Activated CD4-positive, alpha-beta T cell treated with anti-CD3 and anti-CD28 coated beads, Interleukin-2, amount 50 U/mL, for 24 hours (primary cell): ENCODE results near the gene PDE4B.
"Not testable (repeated sequence)": the region's sequence is repeated elsewhere in the genome, so short reads cannot be mapped to it uniquely, and the experiment has no call there.

ENCODE experiments used
- DNase-seq, 2 donors: peaks; one replicate each; pipeline ENCODE4 v3.0.0-alpha.2; 2020; ENCODE audit warnings: low read depth in 1 of 2, low spot score in 1 of 2

Gene PDE4B

DNA sequence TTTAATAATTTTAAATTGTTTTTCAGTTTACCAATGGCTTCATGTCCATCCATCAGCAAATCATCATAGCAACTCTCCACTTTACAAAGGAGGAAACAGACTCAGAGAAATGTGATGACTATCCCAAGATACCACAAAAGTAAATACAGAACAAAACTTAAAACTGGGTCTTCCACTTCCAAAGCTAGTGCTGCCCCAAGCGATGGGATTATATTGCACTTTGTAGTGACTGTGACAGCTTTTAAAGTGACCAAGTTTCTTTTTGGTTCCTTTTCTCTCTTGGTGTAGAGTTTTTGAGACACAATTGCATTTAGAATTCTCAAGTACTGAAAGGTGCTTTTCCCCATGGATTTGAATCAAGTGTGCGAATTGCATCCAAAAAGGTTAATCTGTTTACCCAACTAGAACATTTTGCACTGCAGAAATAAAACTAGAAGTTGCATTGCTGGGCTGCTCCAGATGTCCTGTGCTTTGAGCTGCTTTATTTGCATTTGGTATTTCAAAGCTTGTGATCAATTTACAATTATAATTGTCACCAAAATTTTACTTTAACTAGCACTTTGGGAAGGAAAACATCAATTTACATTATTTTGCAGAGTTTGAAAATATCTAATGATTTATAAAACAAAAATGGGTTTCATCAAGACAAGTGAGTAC, 320.2 kb downstream of the PDE4B start:
- no peak for DNase-seq

DNA sequence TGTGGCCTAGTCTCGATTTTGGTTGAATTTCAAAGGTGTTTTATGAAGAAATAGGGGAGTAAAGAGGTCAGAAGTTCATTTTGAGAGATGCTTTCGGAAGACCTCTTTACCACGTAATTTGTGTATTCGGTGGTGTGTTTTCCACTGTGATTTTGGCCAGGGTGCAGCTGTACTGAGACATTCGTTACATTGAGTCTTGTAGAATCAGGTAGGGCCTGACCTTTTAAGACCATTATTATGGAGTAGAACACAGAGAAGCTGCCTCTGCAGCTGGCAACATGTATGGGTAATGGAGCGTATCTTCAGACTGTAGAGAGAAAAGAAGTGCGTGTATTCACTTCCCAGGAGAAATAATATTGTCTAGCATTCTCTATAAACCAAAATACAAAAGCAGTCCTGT, 326.5 kb downstream of the PDE4B start:
- DNase-seq, result no peak

DNA sequence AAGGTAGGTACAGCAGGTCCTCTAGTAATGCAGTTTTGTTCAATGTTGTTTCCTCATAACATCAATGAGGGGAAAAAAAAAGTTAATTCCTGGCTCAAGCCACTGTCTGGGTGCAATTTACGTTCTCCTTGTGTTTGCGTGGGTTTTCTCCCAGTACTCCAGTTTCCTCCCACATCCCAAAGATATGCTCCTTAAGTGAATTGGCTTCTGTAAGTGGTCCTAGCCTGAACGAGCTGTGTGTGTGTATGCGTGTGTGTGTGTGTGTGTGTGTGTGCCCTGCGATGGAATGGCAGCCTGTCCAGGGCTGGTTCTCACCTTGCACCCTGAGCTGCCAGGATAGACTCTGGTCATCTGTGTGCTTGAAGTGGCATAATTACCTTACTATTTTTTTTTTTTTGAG, 332.0 kb downstream of the PDE4B start:
- DNase-seq, result no peak

- peak in 1 of 2 donors; percentile 7 for DNase-seq
Observed at GRCh38 chr1:66128641-66129040, 335.9 kb downstream of the PDE4B start.

DNA sequence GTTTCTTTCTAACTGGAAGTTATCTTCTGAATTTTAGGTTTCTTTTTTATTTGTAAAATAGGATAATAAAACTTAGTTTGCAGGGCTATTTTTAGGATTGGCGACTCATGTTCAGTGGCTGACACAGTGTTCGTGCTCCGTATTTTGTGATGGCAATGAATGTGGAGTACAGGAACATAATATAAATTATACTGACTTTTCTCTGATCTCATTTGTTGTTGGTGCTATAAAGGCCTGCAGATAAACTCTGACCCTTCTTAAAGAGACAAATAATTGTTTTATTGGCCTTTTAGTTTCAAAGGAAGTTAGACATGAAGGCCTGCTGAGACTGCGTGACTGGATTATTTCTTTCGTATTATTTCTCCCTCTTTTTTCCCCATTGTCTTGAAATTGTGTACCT, 339.6 kb downstream of the PDE4B start:
- DNase-seq, result no peak

DNA sequence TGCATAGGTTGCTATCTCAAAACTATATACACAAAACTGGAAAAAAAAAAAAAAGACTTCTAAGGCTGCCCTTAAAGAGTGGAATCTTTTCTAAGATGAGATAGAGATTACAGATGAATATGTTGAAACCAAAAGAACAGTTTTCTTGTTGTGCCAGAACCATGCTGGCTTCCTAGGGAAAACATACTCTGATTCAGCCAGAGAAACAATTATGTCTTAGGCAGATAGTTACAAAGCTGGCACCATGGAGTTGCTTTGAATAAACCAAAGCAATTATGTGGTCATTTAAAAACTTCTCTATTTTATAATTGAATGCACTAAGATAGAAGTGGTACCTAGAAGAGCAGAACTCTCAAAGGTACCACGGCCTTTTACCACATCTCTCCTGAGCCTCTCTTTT, 341.3 kb downstream of the PDE4B start:
- DNase-seq, result no peak

DNA sequence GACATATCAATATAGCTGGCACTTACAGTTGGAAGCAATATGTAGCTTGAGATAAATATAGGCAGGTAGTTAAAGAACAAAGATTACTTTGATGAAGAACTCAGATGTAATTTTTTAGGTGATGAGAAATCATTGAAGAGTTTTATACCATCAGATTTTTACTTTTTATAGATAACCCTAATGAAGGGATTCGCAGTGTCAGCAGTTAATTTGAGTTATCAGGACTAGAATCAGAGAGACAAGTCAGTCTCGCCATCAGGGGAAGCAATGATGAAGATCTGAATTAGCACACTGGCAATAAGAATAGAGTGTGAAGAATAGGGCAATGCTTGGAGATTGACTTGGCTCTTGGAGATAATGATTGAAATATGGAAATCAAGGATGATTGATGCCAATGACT, 342.5 kb downstream of the PDE4B start:
- no peak for DNase-seq

GRCh38 chr1:66136423-66136822, 343.7 kb downstream of the PDE4B start:
- not testable (repeated sequence) for DNase-seq

DNA sequence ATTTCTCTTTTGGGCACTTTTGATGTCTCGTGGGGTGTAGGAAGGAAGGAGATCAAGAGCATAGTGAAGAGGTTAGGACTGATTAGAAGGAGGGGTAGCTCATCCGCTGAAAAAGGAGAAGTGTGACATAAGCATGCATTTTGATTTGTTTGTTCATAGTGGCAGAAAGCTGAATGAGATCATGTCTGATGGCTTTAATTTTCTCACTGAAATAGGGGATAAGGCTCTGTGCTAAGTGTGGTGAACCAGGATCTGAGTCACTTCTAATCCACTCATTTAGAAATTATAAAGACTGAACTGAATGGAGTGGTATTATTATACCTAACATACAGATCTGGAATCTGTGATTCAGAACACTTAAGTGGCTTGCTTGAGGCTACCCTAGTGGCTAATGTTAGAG, 344.5 kb downstream of the PDE4B start:
- no peak for DNase-seq

GRCh38 chr1:66138613-66139012, 345.9 kb downstream of the PDE4B start:
- no peak for DNase-seq

DNA sequence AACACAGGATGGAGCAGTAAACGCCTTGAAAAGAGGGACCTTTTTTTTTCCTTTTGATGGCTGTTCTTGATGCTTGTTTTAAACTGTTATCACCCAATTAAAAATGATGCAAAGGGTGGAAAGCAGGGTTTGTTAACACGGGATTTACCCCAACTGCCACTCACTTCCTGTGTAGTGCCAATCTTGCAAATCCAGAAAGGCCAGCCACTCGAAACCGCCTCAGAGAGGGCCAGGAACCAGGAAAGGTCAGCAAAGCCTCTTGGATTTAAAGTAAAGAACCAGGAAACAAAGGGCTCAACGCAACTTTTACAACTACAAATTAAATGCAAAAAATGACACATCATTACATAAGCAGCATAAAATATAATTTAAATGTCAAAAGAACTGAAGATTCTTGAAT, 347.4 kb downstream of the PDE4B start:
- DNase-seq, result no peak

GRCh38 chr1:66143651-66144050, 351.0 kb downstream of the PDE4B start:
- DNase-seq, result no peak

DNA sequence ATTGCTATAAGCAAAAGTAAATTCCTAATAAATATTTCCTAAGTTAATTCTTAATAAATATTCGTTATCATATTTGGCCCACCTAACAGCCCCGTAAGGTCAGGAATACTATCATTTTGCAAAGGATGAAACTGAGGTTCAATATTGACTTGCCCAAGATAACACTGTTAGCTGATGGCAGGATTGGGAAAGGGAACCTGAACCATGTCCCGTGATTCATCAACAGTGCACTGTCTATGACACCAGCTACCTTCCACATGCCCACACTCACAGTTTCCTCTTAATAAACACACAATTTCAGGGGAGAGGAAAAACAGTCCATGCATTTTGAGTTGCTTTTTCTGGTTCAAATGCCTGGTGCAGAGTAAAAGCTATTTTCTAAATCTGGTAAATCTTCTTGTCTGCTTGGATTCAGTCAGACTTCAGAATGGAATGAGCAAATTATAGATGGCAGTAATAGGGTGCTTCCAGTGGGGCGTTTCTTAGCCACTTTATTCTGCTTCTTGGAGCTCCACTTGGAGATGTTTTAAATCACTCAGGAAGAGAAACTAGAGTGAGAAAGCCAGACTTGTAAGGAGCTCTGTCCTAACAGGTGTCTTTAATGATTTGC, 354.6 kb downstream of the PDE4B start:
- DNase-seq, result no peak

DNA sequence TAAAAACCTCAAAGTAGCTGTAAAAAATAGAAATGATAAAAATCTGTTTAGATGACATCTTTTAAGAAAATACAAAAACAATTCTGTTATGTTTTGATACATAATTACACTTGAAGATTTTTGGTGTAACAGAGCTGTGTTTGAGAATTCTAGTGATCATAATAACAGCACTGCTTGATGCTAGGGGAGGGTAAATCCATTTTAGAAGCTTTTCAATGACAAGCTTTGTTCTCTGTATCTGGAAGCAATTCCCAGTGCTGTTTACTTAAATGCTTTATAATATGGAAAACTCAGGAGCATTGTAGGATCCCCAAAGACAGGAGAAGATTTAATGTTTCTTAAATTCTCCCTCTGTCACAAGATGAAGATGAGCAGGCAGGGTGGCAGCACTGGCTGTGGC, 359.3 kb downstream of the PDE4B start:
- DNase-seq, result no peak

DNA sequence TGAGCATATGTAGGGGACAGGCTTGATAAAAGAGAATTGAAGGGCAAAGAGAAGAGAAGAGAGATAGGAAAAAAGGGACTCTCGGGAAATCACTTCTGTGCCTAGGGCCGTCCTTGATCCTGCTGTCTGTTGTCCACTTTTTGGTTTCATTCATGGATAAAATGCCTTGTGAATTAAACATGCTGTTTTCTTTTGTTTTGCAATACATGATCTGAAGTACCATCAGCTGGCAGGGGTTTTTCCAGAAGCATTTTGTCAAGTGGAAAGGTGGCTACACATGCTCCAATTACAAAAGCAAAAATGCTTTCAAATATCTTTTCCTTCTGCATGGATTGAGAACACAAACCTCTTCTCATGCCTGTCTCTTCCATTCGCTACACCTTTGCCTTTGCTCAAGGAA, 361.7 kb downstream of the PDE4B start:
- DNase-seq, result no peak

DNA sequence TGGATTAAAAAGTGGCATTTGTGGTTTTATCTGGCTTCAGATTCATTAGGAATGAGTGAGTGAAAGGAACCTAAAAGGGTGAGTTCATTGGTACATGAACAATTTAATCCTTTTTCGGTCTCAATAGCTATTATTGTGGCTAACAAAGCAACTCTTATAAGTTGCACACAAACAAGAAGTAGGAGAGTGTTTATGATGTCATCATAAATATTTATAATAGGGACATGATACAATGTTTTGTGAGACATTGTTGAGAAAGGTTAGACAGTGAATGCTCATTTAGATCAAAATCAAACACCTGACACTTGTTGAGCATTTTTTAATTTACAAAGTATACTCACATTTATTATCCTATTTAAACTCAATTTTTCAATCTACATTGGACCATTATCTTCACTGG, 363.4 kb downstream of the PDE4B start:
- no peak for DNase-seq

GRCh38 chr1:66159800-66160199, 367.1 kb downstream of the PDE4B start:
- no peak for DNase-seq

GRCh38 chr1:66160719-66161118, 368.0 kb downstream of the PDE4B start:
- no peak for DNase-seq

GRCh38 chr1:66166753-66167152, 374.1 kb downstream of the PDE4B start:
- DNase-seq, result no peak

- no peak for DNase-seq
Observed at GRCh38 chr1:66167267-66167666, 374.6 kb downstream of the PDE4B start.

DNA sequence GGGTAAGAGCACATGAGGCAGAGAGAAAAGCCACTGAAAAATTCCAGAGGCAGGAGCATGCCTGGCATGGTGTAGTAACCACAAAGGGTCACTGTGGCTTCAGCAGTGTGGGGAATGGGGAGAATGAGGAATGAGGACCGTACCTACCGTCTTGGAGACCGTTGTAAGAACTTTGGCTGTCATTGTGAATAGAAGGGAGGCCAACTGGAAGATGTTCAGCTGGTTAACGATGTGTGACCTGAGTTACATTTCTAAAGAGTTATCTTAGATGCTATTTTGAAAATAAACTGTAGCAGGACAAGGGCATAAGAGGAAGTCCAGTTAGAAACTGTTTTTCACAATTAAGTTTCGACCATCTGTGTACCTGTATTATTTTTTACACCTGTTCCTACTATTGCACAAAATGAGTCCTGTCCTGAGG, 375.8 kb downstream of the PDE4B start:
- no peak for DNase-seq

- no peak for DNase-seq
Observed at GRCh38 chr1:66168948-66169671, 376.4 kb downstream of the PDE4B start.

GRCh38 chr1:66172272-66172671, 379.6 kb downstream of the PDE4B start:
- no peak for DNase-seq
